IgD-negative memory B cell (primary cell): ENCODE data around the gene ADRM1. TPM values are rescaled to one million over a fixed set of nuclear protein-coding genes. Genes with fewer than 3 reads are reported as not detected.

ENCODE experiments used
- H3K27ac Mint-ChIP-seq, 3 donors: one replicate each; pipeline ENCODE4 v1.8.0; 2020 to 2022; ENCODE audit warnings: mild to moderate bottlenecking in 3 of 3, mixed read lengths in 3 of 3, moderate library complexity in 1 of 3
- H3K27me3 Mint-ChIP-seq: one replicate; pipeline ENCODE4 v1.8.0; 2021; ENCODE audit warnings: mixed read lengths
- H3K36me3 Mint-ChIP-seq: one replicate; pipeline ENCODE4 v1.8.0; 2020; ENCODE audit warnings: mild to moderate bottlenecking, mixed read lengths
- H3K4me1 Mint-ChIP-seq, 3 donors: one replicate each; pipeline ENCODE4 v1.8.0; 2020 to 2022; ENCODE audit warnings: mixed read lengths in 3 of 3, mild to moderate bottlenecking in 1 of 3
- H3K4me3 Mint-ChIP-seq, 4 donors: one replicate each; pipeline ENCODE4 v1.8.0; 2020 to 2022; ENCODE audit warnings: mild to moderate bottlenecking in 4 of 4, mixed read lengths in 4 of 4, moderate library complexity in 3 of 4
- H3K9me3 Mint-ChIP-seq, 3 donors: one replicate each; pipeline ENCODE4 v1.8.0; 2020 to 2021; ENCODE audit warnings: mixed read lengths in 3 of 3, mild to moderate bottlenecking in 1 of 3
- polyA plus RNA-seq: library from polyadenylated mRNA; unstranded; fragments of 300-500 nt; fragmentation: Illumina TruSeq; gene quantifications from one replicate; pipeline ENCODE4 v1.2.3, GENCODE V29; 2021

ADRM1 gene
- polyA plus RNA-seq, result 149 TPM

- Mint-ChIP-seq H3K36me3 (no peaks in the 10 kb centered on the region), H3K4me1 (peaks cover 6 to 20% (median 15%) of the 10 kb centered on the region in 3 donors), H3K4me3 (peak within 1 kb of the TSS; percentile 88 to 98 (median 98)), H3K27ac (peak within 1 kb of the TSS; percentile 93 to 97 (median 95)), H3K9me3 (no peaks in the 10 kb centered on the region), H3K27me3 (no peaks in the 10 kb centered on the region)
Measured at GRCh38 chr20:62302341-62303061, at the start of gene ADRM1. TSS of gene ADRM1 (plus strand) at chr20:62302997. CDS start at chr20:62303569, 572 bp downstream.

GRCh38 chr20:62253398-62253797 lies 49.4 kb upstream of the ADRM1 start:
- H3K4me3 Mint-ChIP-seq, result no peak overlapping the region
- no peaks in the 10 kb centered on the region for H3K9me3 Mint-ChIP-seq
- no peak overlapping the region for H3K27ac Mint-ChIP-seq
- peaks cover 9 to 18% (median 10%) of the 10 kb centered on the region in 3 donors for H3K4me1 Mint-ChIP-seq
- no peaks in the 10 kb centered on the region for H3K27me3 Mint-ChIP-seq
- peaks cover 2% of the 10 kb centered on the region for H3K36me3 Mint-ChIP-seq

GRCh38 chr20:62254021-62254724 lies 48.6 kb upstream of the ADRM1 start:
- H3K27ac Mint-ChIP-seq, result peak overlapping the region in 2 of 3 donors; percentile 63 to 78
- H3K9me3 Mint-ChIP-seq, result no peaks in the 10 kb centered on the region
- no peaks in the 10 kb centered on the region for H3K27me3 Mint-ChIP-seq
- H3K4me1 Mint-ChIP-seq, result peaks cover 6 to 15% (median 8%) of the 10 kb centered on the region in 3 donors
- H3K4me3 Mint-ChIP-seq, result no peak overlapping the region
- peaks cover 2% of the 10 kb centered on the region for H3K36me3 Mint-ChIP-seq

GRCh38 chr20:62255976-62256375 lies 46.8 kb upstream of the ADRM1 start:
- Mint-ChIP-seq H3K27ac (no peak overlapping the region), H3K4me3 (no peak overlapping the region), H3K36me3 (peaks cover 7% of the 10 kb centered on the region), H3K27me3 (no peaks in the 10 kb centered on the region), H3K4me1 (peaks cover 0 to 9% (median 1%) of the 10 kb centered on the region in 3 donors), H3K9me3 (no peaks in the 10 kb centered on the region)

GRCh38 chr20:62258499-62259293 lies 44.1 kb upstream of the ADRM1 start:
- Mint-ChIP-seq H3K4me3 (peak overlapping the region in 1 of 4 donors; percentile 45), H3K27ac (no peak overlapping the region), H3K4me1 (peaks cover 0 to 6% (median 0%) of the 10 kb centered on the region in 3 donors), H3K36me3 (peaks cover 5% of the 10 kb centered on the region), H3K27me3 (no peaks in the 10 kb centered on the region), H3K9me3 (no peaks in the 10 kb centered on the region)

GRCh38 chr20:62259294-62259565 lies 43.6 kb upstream of the ADRM1 start:
- Mint-ChIP-seq H3K27me3 (no peaks in the 10 kb centered on the region), H3K4me3 (no peak overlapping the region), H3K27ac (no peak overlapping the region), H3K36me3 (peaks cover 5% of the 10 kb centered on the region), H3K4me1 (peaks cover 0 to 3% (median 0%) of the 10 kb centered on the region in 3 donors), H3K9me3 (no peaks in the 10 kb centered on the region)

GRCh38 chr20:62262064-62262463 lies 40.7 kb upstream of the ADRM1 start:
- H3K9me3 Mint-ChIP-seq, result no peaks in the 10 kb centered on the region
- no peak overlapping the region for H3K27ac Mint-ChIP-seq
- no peaks in the 10 kb centered on the region for H3K4me1 Mint-ChIP-seq
- H3K36me3 Mint-ChIP-seq, result peaks cover 13% of the 10 kb centered on the region
- no peaks in the 10 kb centered on the region for H3K27me3 Mint-ChIP-seq
- H3K4me3 Mint-ChIP-seq, result no peak overlapping the region

- H3K4me3 Mint-ChIP-seq, result no peak overlapping the region
- no peaks in the 10 kb centered on the region for H3K9me3 Mint-ChIP-seq
- H3K27ac Mint-ChIP-seq, result no peak overlapping the region
- no peaks in the 10 kb centered on the region for H3K27me3 Mint-ChIP-seq
- no peaks in the 10 kb centered on the region for H3K4me1 Mint-ChIP-seq
- H3K36me3 Mint-ChIP-seq, result peaks cover 13% of the 10 kb centered on the region
Measured at GRCh38 chr20:62263396-62263795, 39.4 kb upstream of the ADRM1 start.

- Mint-ChIP-seq H3K4me3 (no peak overlapping the region), H3K27ac (no peak overlapping the region), H3K27me3 (no peaks in the 10 kb centered on the region), H3K4me1 (no peaks in the 10 kb centered on the region), H3K9me3 (no peaks in the 10 kb centered on the region), H3K36me3 (peaks cover 11% of the 10 kb centered on the region)
Measured at GRCh38 chr20:62265365-62265764, 37.4 kb upstream of the ADRM1 start.

GRCh38 chr20:62266340-62266739 lies 36.5 kb upstream of the ADRM1 start:
- no peaks in the 10 kb centered on the region for H3K27me3 Mint-ChIP-seq
- H3K36me3 Mint-ChIP-seq, result peaks cover 8% of the 10 kb centered on the region
- H3K27ac Mint-ChIP-seq, result no peak overlapping the region
- no peaks in the 10 kb centered on the region for H3K4me1 Mint-ChIP-seq
- no peaks in the 10 kb centered on the region for H3K9me3 Mint-ChIP-seq
- no peak overlapping the region for H3K4me3 Mint-ChIP-seq

GRCh38 chr20:62266851-62267250 lies 35.9 kb upstream of the ADRM1 start:
- Mint-ChIP-seq H3K27ac (no peak overlapping the region), H3K9me3 (no peaks in the 10 kb centered on the region), H3K36me3 (peaks cover 8% of the 10 kb centered on the region), H3K4me3 (no peak overlapping the region), H3K27me3 (no peaks in the 10 kb centered on the region), H3K4me1 (no peaks in the 10 kb centered on the region)

- Mint-ChIP-seq H3K27ac (no peak overlapping the region), H3K4me3 (no peak overlapping the region), H3K9me3 (no peaks in the 10 kb centered on the region), H3K27me3 (no peaks in the 10 kb centered on the region), H3K4me1 (no peaks in the 10 kb centered on the region), H3K36me3 (peaks cover 10% of the 10 kb centered on the region)
Measured at GRCh38 chr20:62267543-62267942, 35.3 kb upstream of the ADRM1 start.

GRCh38 chr20:62268228-62268900 lies 34.4 kb upstream of the ADRM1 start:
- Mint-ChIP-seq H3K9me3 (no peaks in the 10 kb centered on the region), H3K27ac (no peak overlapping the region), H3K4me3 (no peak overlapping the region), H3K4me1 (peaks cover 0 to under 1% (median 0%) of the 10 kb centered on the region in 3 donors), H3K36me3 (peaks cover 10% of the 10 kb centered on the region), H3K27me3 (no peaks in the 10 kb centered on the region)

- Mint-ChIP-seq H3K4me3 (no peak overlapping the region), H3K4me1 (peaks cover 5 to 8% (median 5%) of the 10 kb centered on the region in 3 donors), H3K9me3 (no peaks in the 10 kb centered on the region), H3K27ac (no peak overlapping the region), H3K27me3 (no peaks in the 10 kb centered on the region), H3K36me3 (peaks cover 11% of the 10 kb centered on the region)
Measured at GRCh38 chr20:62269378-62269777, 33.4 kb upstream of the ADRM1 start.

- Mint-ChIP-seq H3K4me1 (peaks cover 10 to 13% (median 10%) of the 10 kb centered on the region in 3 donors), H3K9me3 (no peaks in the 10 kb centered on the region), H3K4me3 (no peak overlapping the region), H3K27me3 (no peaks in the 10 kb centered on the region), H3K27ac (no peak overlapping the region), H3K36me3 (peaks cover 10% of the 10 kb centered on the region)
Measured at GRCh38 chr20:62269871-62270270, 32.9 kb upstream of the ADRM1 start.
